ENCODE measurements around the gene ITM2C. TPM values are rescaled to one million over a fixed set of nuclear protein-coding genes. Genes with fewer than 3 reads are reported as not detected.

The ITM2C gene
- total and polyA plus RNA-seq, 2 experiments from 2014 or later = 241 to 367 TPM

DNA sequence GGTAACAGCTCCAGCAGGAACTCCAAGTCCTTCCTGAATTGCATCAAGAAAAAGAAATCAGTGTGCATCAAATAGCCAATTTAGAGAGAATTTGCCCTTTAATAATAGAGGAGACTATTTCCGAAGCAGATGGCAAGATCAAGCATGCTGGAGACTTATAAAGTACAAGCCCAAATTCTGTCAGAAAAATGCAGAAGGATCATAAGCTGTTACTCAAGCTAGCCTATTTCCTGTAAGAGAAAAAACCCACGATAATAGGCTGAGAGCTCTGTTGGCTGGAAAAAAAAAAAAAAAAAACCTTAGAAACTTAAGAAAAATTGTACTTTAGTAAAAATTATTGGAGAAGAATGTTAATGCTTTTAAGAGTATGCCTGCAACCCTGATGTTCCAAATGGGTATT is 24.4 kb upstream of the ITM2C start (continued):
- no peak for TF ChIP-seq ZNF331 (CRISPR knock-in tag; IDR thresholded peaks at IDR 0.05; ENCODE audit: low read depth)

DNA sequence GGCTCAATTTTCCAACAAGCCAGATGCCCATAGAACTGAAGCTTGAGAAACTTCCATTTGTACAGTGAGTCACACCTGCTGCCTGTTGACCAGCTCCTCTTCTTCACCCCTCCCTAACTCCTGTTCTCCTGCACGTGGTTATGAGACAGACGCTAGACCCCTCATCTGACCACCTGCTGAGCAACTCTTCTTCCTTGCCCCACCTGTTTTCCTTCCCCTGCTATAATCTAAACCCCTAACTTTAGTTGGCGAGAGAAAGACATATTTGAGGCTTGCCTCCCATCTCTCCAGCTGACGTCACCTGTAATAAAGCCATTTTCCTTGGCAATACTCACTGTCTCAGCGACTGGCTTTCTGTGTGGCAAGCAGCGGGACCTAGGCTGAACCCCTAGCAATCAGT is 22.3 kb upstream of the ITM2C start:
- Mint-ChIP-seq H3K9me3 (peaks cover 10% of the 10 kb centered on the region), H3K27me3 (ENCODE audit: insufficient read depth, low read depth, poor library complexity) (peaks cover 6% of the 10 kb centered on the region), H3K27ac (no peak overlapping the region), H3K36me3 (ENCODE audit: low read depth) (no peaks in the 10 kb centered on the region; the same call in 2 of the 3 replicates), H3K4me3 (no peak overlapping the region), H3K4me1 (no peaks in the 10 kb centered on the region; the same call in 2 of the 3 replicates)
- H3K27me3 ChIP-seq (ENCODE audit: insufficient read depth) = no peaks in the 10 kb centered on the region
- H2AFZ ChIP-seq = no peak overlapping the region
- H3K4me2 ChIP-seq = no peak overlapping the region
- no peak overlapping the region for H3K4me3 ChIP-seq
- no peaks in the 10 kb centered on the region for H3K36me3 ChIP-seq (ENCODE audit: insufficient read depth)
- ATAC-seq = no peak
- H3K4me1 ChIP-seq (ENCODE audit: insufficient read depth) = peaks cover 5% of the 10 kb centered on the region; the same call in 1 of the 2 replicates
- no peaks in the 10 kb centered on the region for H4K20me1 ChIP-seq (replicated peaks; ENCODE audit: insufficient read depth)
- H3K79me2 ChIP-seq (replicated peaks; ENCODE audit: insufficient read depth) = no peaks in the 10 kb centered on the region
- TF ChIP-seq POLR2AphosphoS5 (IDR thresholded peaks at IDR 0.05; ENCODE audit: low read depth) = no peak
- no peak for TF ChIP-seq EZH2phosphoT487 (IDR thresholded peaks at IDR 0.05; ENCODE audit: unreplicated experiment)
- TF ChIP-seq, protein P1, sequence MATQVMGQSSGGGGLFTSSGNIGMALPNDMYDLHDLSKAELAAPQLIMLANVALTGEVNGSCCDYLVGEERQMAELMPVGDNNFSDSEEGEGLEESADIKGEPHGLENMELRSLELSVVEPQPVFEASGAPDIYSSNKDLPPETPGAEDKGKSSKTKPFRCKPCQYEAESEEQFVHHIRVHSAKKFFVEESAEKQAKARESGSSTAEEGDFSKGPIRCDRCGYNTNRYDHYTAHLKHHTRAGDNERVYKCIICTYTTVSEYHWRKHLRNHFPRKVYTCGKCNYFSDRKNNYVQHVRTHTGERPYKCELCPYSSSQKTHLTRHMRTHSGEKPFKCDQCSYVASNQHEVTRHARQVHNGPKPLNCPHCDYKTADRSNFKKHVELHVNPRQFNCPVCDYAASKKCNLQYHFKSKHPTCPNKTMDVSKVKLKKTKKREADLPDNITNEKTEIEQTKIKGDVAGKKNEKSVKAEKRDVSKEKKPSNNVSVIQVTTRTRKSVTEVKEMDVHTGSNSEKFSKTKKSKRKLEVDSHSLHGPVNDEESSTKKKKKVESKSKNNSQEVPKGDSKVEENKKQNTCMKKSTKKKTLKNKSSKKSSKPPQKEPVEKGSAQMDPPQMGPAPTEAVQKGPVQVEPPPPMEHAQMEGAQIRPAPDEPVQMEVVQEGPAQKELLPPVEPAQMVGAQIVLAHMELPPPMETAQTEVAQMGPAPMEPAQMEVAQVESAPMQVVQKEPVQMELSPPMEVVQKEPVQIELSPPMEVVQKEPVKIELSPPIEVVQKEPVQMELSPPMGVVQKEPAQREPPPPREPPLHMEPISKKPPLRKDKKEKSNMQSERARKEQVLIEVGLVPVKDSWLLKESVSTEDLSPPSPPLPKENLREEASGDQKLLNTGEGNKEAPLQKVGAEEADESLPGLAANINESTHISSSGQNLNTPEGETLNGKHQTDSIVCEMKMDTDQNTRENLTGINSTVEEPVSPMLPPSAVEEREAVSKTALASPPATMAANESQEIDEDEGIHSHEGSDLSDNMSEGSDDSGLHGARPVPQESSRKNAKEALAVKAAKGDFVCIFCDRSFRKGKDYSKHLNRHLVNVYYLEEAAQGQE (IDR thresholded peaks at IDR 0.05; ENCODE audit: unreplicated experiment) = no peak
- H3K27ac ChIP-seq (ENCODE audit: low read depth) = no peak overlapping the region
- no peaks in the 10 kb centered on the region for H3K9me2 ChIP-seq (ENCODE audit: insufficient read depth)
- H3F3A ChIP-seq (replicated peaks; ENCODE audit: low read depth) = no peaks in the 10 kb centered on the region
- DNase-seq (ENCODE audit: low spot score) = no peak

DNA sequence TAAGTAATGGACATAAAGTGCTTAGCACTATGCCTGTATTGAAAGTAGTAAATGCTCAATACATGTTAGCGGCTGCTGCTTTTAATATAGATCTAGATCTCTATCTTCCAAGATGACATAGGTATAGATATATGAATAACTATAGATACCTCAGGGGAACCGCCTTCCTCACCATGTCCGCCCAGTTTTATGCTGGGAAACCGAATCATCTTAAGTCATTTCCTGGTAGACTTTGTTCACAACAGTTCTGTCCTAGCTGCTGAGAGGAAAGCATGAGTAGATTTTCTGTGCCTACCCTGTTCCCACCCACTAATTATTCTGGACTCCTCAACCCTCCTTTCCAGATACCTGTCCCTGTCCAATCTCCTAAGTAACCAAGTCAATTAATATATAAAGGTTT is 21.6 kb upstream of the ITM2C start:
- H3K4me1 ChIP-seq (ENCODE audit: insufficient read depth) = peaks cover 5% of the 10 kb centered on the region; the same call in 1 of the 2 replicates
- no peak overlapping the region for H2AFZ ChIP-seq
- Mint-ChIP-seq H3K4me1 (peaks cover 3% of the 10 kb centered on the region), H3K27ac (no peak overlapping the region), H3K4me3 (no peak overlapping the region), H3K27me3 (ENCODE audit: insufficient read depth, low read depth, poor library complexity) (peaks cover 6% of the 10 kb centered on the region), H3K36me3 (ENCODE audit: low read depth) (no peaks in the 10 kb centered on the region; the same call in 1 of the 3 replicates), H3K9me3 (peaks cover 12% of the 10 kb centered on the region)
- no peaks in the 10 kb centered on the region for H3K36me3 ChIP-seq (ENCODE audit: insufficient read depth)
- no peaks in the 10 kb centered on the region for H3K27me3 ChIP-seq (ENCODE audit: insufficient read depth)
- DNase-seq (ENCODE audit: low spot score) = no peak
- H3K4me2 ChIP-seq = no peak overlapping the region
- no peak for ATAC-seq
- H3K9me2 ChIP-seq (ENCODE audit: insufficient read depth) = no peaks in the 10 kb centered on the region
- H3K27ac ChIP-seq (ENCODE audit: low read depth) = no peak overlapping the region
- H4K20me1 ChIP-seq (replicated peaks; ENCODE audit: insufficient read depth) = no peaks in the 10 kb centered on the region
- no peaks in the 10 kb centered on the region for H3F3A ChIP-seq (replicated peaks; ENCODE audit: low read depth)
- H3K4me3 ChIP-seq = no peak overlapping the region
- no peaks in the 10 kb centered on the region for H3K79me2 ChIP-seq (replicated peaks; ENCODE audit: insufficient read depth)
- TF ChIP-seq, protein P2, sequence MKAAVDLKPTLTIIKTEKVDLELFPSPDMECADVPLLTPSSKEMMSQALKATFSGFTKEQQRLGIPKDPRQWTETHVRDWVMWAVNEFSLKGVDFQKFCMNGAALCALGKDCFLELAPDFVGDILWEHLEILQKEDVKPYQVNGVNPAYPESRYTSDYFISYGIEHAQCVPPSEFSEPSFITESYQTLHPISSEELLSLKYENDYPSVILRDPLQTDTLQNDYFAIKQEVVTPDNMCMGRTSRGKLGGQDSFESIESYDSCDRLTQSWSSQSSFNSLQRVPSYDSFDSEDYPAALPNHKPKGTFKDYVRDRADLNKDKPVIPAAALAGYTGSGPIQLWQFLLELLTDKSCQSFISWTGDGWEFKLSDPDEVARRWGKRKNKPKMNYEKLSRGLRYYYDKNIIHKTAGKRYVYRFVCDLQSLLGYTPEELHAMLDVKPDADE (IDR thresholded peaks at IDR 0.05) = no peak
- TF ChIP-seq NANOG (IDR thresholded peaks at IDR 0.05; ENCODE audit: borderline replicate concordance) (no peak), STAT1 (IDR thresholded peaks at IDR 0.05; ENCODE audit: unreplicated experiment) (no peak), ZNF331 (CRISPR knock-in tag; IDR thresholded peaks at IDR 0.05; ENCODE audit: low read depth) (no peak), EZH2 (IDR thresholded peaks at IDR 0.05; ENCODE audit: low read depth, unreplicated experiment) (no peak), ZNF114 (CRISPR knock-in tag; IDR thresholded peaks at IDR 0.05) (no peak), EZH2phosphoT487 (IDR thresholded peaks at IDR 0.05; ENCODE audit: unreplicated experiment) (no peak)
- TF ChIP-seq, protein P3, sequence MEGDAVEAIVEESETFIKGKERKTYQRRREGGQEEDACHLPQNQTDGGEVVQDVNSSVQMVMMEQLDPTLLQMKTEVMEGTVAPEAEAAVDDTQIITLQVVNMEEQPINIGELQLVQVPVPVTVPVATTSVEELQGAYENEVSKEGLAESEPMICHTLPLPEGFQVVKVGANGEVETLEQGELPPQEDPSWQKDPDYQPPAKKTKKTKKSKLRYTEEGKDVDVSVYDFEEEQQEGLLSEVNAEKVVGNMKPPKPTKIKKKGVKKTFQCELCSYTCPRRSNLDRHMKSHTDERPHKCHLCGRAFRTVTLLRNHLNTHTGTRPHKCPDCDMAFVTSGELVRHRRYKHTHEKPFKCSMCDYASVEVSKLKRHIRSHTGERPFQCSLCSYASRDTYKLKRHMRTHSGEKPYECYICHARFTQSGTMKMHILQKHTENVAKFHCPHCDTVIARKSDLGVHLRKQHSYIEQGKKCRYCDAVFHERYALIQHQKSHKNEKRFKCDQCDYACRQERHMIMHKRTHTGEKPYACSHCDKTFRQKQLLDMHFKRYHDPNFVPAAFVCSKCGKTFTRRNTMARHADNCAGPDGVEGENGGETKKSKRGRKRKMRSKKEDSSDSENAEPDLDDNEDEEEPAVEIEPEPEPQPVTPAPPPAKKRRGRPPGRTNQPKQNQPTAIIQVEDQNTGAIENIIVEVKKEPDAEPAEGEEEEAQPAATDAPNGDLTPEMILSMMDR (conservative IDR thresholded peaks at IDR 0.05; ENCODE audit: low read depth in 2 of 2) = no peak
